Measurements from ENCODE around the gene MCTP1.

Gene MCTP1

DNA sequence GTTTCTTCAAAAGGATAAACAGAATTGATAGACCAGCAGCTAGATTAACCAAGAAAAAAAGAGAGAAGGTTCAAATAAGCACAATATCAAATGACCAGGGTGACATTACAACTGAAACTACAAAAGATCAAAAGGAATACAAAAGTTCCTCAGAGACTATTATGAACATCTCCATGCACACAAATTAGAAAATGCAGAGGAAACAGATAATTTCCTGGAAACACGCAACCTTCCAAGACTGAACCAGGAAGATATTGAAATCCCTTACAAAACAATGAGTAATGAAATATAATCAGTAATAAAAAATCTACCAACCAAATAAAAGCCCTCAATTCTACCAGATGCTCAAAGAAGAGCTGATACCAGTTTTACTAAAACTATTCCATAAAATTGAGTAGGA is 252.1 kb downstream of the MCTP1 start:
- no peaks in the 10 kb centered on the region for H3K36me3 ChIP-seq (ENCODE audit: control insufficient read depth, insufficient read depth, low read length)
- peaks cover 4% of the 10 kb centered on the region for H3K9me3 ChIP-seq (ENCODE audit: control insufficient read depth, low read length)
- DNase-seq, result no peak
- H3K4me3 ChIP-seq (ENCODE audit: insufficient read depth, low read depth, low read length, poor library complexity, severe bottlenecking), result no peak overlapping the region
- no peak overlapping the region for H3K27ac ChIP-seq (ENCODE audit: insufficient read depth, low read length, poor library complexity, severe bottlenecking)
- no peaks in the 10 kb centered on the region for H3K4me1 ChIP-seq (ENCODE audit: control insufficient read depth, insufficient read depth, low read length, poor library complexity, severe bottlenecking)
- no peaks in the 10 kb centered on the region for H3K27me3 ChIP-seq (replicated peaks; ENCODE audit: control insufficient read depth, insufficient read depth, low read length, poor library complexity, severe bottlenecking)

DNA sequence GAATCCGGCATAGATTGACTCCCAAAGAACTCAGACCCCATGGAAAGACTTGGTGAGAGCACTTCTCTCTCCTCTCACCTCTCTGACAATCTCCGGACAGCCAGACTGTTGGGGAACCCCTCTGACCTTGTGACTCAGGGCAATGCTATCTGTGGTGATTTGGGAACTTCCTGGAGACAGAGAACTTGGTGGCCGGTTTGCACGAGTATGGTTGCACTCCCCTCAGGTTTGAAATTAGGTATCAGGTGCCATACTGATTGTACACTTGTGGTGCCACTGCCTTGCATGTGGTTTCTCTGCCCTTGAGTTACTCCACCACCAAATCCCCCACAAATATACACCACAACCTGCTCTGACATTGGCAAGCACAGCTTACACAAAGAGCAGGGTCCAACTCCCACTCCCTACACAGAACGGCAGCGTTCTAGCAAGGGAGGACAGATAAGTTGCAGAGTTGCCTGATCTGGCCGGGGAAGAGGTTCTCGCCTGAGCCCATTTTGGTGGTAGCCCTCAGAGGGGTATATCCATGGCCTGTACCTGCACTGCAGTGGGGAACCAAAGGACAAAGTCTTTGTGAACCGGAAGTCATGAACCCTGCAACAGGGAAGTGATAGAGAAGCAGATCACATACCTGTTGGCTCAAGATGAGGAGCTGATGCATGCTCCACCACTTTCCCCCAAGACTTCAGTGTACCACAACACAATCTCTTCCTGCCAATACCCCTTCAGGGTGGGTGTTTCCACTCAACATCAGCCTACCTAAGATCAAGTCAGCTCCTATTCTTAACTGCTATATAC is 255.1 kb downstream of the MCTP1 start:
- no peaks in the 10 kb centered on the region for H3K4me1 ChIP-seq (ENCODE audit: control insufficient read depth, insufficient read depth, low read length, poor library complexity, severe bottlenecking)
- no peaks in the 10 kb centered on the region for H3K27me3 ChIP-seq (replicated peaks; ENCODE audit: control insufficient read depth, insufficient read depth, low read length, poor library complexity, severe bottlenecking)
- H3K9me3 ChIP-seq (ENCODE audit: control insufficient read depth, low read length), result peaks cover 4% of the 10 kb centered on the region
- H3K36me3 ChIP-seq (ENCODE audit: control insufficient read depth, insufficient read depth, low read length), result no peaks in the 10 kb centered on the region
- H3K27ac ChIP-seq (ENCODE audit: insufficient read depth, low read length, poor library complexity, severe bottlenecking), result no peak overlapping the region
- no peak overlapping the region for H3K4me3 ChIP-seq (ENCODE audit: insufficient read depth, low read depth, low read length, poor library complexity, severe bottlenecking)
- no peak for DNase-seq

DNA sequence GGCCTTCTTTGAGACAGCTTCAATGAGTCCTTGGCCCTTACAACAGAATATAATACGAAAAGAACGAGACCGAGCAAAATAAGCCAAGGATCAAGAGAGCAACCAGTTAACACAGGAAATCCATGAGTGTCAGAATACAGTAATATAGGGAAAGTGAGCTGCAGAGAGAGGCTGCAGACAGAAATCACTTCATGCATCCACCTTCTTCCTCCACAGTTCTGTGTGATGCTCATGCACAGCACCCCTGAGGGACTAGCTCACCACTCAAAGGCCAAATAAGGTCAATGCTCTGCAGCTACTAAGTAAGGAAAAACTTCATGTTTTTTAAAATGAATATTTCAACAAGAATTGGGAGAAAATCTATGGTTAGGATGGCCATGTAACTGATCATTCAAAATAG is 257.1 kb downstream of the MCTP1 start:
- no peaks in the 10 kb centered on the region for H3K27me3 ChIP-seq (replicated peaks; ENCODE audit: control insufficient read depth, insufficient read depth, low read length, poor library complexity, severe bottlenecking)
- H3K9me3 ChIP-seq (ENCODE audit: control insufficient read depth, low read length), result peaks cover 4% of the 10 kb centered on the region
- H3K4me3 ChIP-seq (ENCODE audit: insufficient read depth, low read depth, low read length, poor library complexity, severe bottlenecking), result no peak overlapping the region
- no peaks in the 10 kb centered on the region for H3K36me3 ChIP-seq (ENCODE audit: control insufficient read depth, insufficient read depth, low read length)
- no peak overlapping the region for H3K27ac ChIP-seq (ENCODE audit: insufficient read depth, low read length, poor library complexity, severe bottlenecking)
- DNase-seq, result no peak
- no peaks in the 10 kb centered on the region for H3K4me1 ChIP-seq (ENCODE audit: control insufficient read depth, insufficient read depth, low read length, poor library complexity, severe bottlenecking)

DNA sequence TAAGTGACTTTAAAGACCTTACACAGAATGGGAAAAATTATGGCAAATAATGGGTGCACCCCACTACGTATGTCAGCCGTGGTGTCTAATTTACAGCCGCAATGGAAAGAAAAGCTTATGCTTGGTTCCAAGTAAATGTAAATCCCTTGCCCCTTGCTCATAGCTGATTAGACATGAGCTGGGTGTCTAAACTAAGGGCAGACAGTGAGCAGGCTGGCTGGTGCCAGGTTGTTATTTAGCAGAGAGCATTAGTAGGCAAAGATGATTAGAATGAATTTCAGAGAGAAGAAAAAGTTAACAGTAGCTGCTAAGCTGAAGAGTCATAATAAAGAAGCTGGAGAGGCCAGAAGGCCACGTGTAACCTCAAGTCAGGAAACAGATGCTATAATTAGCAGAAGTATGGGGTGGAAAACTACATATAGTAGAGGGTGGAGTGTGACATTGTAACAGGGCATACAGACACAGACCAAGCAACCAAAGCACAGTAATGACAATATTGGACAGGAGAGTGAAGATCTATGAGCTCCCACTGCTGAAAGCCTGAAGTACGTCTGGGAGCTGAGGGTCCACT is 257.7 kb downstream of the MCTP1 start:
- Histone ChIP-seq H3K36me3 (ENCODE audit: control insufficient read depth, insufficient read depth, low read length) (no peaks in the 10 kb centered on the region), H3K9me3 (ENCODE audit: control insufficient read depth, low read length) (peaks cover 4% of the 10 kb centered on the region), H3K4me1 (ENCODE audit: control insufficient read depth, insufficient read depth, low read length, poor library complexity, severe bottlenecking) (no peaks in the 10 kb centered on the region), H3K27me3 (replicated peaks; ENCODE audit: control insufficient read depth, insufficient read depth, low read length, poor library complexity, severe bottlenecking) (no peaks in the 10 kb centered on the region), H3K27ac (ENCODE audit: insufficient read depth, low read length, poor library complexity, severe bottlenecking) (no peak overlapping the region), H3K4me3 (ENCODE audit: insufficient read depth, low read depth, low read length, poor library complexity, severe bottlenecking) (no peak overlapping the region)
- no peak for DNase-seq

DNA sequence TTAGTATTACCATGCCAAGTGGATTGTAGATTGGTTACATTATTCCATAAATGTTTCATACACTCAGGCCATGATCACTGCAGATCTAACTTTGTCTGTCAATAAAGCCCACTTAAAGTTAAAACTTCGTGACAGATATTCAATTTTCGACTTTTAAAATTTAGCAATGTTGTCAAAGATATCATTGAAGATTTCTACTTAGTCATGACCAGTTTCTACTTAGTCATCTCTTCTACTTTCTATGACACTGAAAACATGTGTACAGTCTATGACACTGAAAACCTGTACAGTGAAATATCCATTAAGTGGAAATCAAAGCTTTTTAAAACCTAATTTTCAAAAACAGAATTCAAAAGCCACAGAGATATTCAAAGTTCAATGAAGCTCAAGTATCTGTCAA is 258.2 kb downstream of the MCTP1 start:
- H3K4me3 ChIP-seq (ENCODE audit: insufficient read depth, low read depth, low read length, poor library complexity, severe bottlenecking), result no peak overlapping the region
- no peaks in the 10 kb centered on the region for H3K36me3 ChIP-seq (ENCODE audit: control insufficient read depth, insufficient read depth, low read length)
- H3K27ac ChIP-seq (ENCODE audit: insufficient read depth, low read length, poor library complexity, severe bottlenecking), result no peak overlapping the region
- no peaks in the 10 kb centered on the region for H3K4me1 ChIP-seq (ENCODE audit: control insufficient read depth, insufficient read depth, low read length, poor library complexity, severe bottlenecking)
- peaks cover 4% of the 10 kb centered on the region for H3K9me3 ChIP-seq (ENCODE audit: control insufficient read depth, low read length)
- no peaks in the 10 kb centered on the region for H3K27me3 ChIP-seq (replicated peaks; ENCODE audit: control insufficient read depth, insufficient read depth, low read length, poor library complexity, severe bottlenecking)
- no peak for DNase-seq

DNA sequence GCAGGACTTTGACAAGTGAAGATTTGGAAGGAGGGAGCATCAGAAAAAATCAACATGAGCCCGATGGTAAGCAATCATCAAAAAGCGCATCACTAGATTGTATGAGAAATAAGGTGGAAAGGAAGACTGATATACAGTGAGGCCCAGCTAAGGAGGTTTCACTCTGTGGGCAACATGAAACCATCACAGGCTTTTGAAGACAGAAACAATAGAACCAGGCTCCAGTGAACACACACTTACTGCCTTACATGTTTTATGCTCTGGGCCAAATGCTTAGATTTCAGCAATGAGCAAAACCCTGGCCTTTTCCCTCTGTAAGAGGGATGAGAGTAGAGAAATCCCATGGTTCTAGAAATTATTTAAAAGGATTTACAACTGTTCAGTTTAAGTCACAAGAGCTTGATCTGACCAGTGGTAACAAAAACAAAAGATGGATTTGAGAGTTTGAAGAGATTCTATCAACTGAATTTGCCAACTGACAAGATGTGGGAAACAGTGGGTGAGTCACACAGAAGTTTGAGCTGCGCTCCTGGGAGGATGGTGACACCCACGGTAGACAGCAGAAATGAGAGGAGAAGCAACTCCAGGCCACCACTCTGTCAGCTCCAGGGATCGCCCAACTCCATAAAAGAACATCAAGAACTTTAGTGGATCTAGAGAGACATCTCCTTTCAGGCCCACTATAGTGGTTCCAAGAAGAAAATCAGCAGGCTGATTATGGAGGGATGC is 261.8 kb downstream of the MCTP1 start:
- Histone ChIP-seq H3K4me1 (ENCODE audit: control insufficient read depth, insufficient read depth, low read length, poor library complexity, severe bottlenecking) (no peaks in the 10 kb centered on the region), H3K27ac (ENCODE audit: insufficient read depth, low read length, poor library complexity, severe bottlenecking) (no peak overlapping the region), H3K9me3 (ENCODE audit: control insufficient read depth, low read length) (no peaks in the 10 kb centered on the region), H3K27me3 (replicated peaks; ENCODE audit: control insufficient read depth, insufficient read depth, low read length, poor library complexity, severe bottlenecking) (no peaks in the 10 kb centered on the region), H3K4me3 (ENCODE audit: insufficient read depth, low read depth, low read length, poor library complexity, severe bottlenecking) (no peak overlapping the region), H3K36me3 (ENCODE audit: control insufficient read depth, insufficient read depth, low read length) (no peaks in the 10 kb centered on the region)
- DNase-seq, result no peak

DNA sequence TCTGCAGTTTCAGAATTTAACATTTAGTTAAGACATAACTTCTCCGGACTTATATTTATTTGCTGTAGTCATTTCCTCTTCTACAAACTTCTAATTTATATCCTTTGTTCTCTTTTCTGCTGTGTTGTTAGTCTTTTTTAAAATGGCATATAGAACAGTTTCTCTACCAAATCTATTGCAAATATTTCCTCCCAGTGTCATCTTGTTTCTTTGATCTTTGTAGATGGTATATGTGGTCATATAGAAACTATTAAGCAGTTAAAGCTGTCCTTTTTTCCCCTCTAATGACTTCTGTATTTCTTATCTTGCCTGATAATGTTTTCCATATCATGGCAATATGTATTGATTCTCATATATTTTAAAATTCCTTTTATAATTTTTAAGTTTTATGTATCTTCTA is 264.5 kb downstream of the MCTP1 start:
- Histone ChIP-seq H3K4me3 (ENCODE audit: insufficient read depth, low read depth, low read length, poor library complexity, severe bottlenecking) (no peak overlapping the region), H3K36me3 (ENCODE audit: control insufficient read depth, insufficient read depth, low read length) (no peaks in the 10 kb centered on the region), H3K27me3 (replicated peaks; ENCODE audit: control insufficient read depth, insufficient read depth, low read length, poor library complexity, severe bottlenecking) (no peaks in the 10 kb centered on the region), H3K27ac (ENCODE audit: insufficient read depth, low read length, poor library complexity, severe bottlenecking) (no peak overlapping the region), H3K9me3 (ENCODE audit: control insufficient read depth, low read length) (no peaks in the 10 kb centered on the region), H3K4me1 (ENCODE audit: control insufficient read depth, insufficient read depth, low read length, poor library complexity, severe bottlenecking) (no peaks in the 10 kb centered on the region)
- no peak for DNase-seq

DNA sequence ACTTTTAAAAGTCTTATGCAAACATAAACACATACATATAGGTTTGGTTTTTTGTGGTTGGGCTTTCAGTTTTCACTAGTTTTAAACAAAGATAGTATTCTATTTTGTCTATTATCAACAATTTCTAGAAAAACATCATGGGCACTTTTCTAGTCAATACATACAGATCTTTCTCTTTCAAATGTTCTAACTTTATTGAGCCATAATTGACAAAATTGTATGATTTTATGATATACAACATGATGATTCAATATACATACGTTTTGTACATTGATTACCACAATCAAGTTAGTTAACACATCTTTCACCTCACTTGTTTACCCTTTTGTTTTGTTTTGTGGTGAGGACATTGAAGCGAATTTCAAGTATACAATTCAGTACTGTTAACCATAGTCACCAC is 265.9 kb downstream of the MCTP1 start:
- Histone ChIP-seq H3K27me3 (replicated peaks; ENCODE audit: control insufficient read depth, insufficient read depth, low read length, poor library complexity, severe bottlenecking) (no peaks in the 10 kb centered on the region), H3K4me3 (ENCODE audit: insufficient read depth, low read depth, low read length, poor library complexity, severe bottlenecking) (no peak overlapping the region), H3K36me3 (ENCODE audit: control insufficient read depth, insufficient read depth, low read length) (no peaks in the 10 kb centered on the region), H3K4me1 (ENCODE audit: control insufficient read depth, insufficient read depth, low read length, poor library complexity, severe bottlenecking) (no peaks in the 10 kb centered on the region), H3K9me3 (ENCODE audit: control insufficient read depth, low read length) (no peaks in the 10 kb centered on the region), H3K27ac (ENCODE audit: insufficient read depth, low read length, poor library complexity, severe bottlenecking) (no peak overlapping the region)
- no peak for DNase-seq

DNA sequence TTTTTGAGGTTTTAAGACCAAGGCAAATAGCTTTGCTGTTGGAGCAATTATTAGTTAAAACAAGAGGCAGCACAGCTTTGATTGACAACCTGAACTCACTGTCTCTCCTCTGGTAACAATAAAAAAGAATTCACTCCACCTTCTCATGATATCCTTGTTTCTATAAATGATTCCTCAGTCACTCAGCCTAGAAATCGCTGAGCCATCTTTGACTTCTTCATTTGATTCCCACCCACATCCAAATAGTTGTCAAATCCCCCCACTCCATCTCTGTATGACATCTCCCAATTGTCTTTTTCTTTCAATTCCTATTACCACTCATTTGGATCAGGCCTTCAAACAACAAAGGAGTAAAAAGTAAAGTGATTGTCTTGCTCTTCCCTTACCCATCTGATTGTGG is 266.4 kb downstream of the MCTP1 start:
- Histone ChIP-seq H3K4me3 (ENCODE audit: insufficient read depth, low read depth, low read length, poor library complexity, severe bottlenecking) (no peak overlapping the region), H3K4me1 (ENCODE audit: control insufficient read depth, insufficient read depth, low read length, poor library complexity, severe bottlenecking) (no peaks in the 10 kb centered on the region)
- no peak for DNase-seq

DNA sequence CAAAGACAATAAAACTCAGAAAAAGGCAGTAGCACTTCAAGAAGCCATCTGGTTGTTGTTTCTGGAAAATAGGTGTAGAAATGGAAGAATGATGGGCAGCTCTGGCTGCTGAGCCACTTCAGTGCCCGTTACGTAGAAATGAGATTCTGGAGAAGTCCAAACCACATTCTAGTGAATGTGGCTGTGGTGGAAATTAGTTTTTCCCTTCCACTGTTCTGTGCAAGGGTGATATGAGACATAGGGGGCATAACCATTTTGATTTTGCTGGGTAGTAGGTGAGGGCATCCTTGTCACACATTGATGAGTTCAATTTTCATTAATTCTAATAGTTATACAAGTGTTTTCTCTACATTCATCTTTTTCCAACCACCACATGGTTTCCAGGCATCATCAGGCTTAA is 275.1 kb downstream of the MCTP1 start:
- H3K27ac ChIP-seq (ENCODE audit: insufficient read depth, low read length, poor library complexity, severe bottlenecking), result no peak overlapping the region
- no peaks in the 10 kb centered on the region for H3K36me3 ChIP-seq (ENCODE audit: control insufficient read depth, insufficient read depth, low read length)
- DNase-seq, result no peak
- H3K4me1 ChIP-seq (ENCODE audit: control insufficient read depth, insufficient read depth, low read length, poor library complexity, severe bottlenecking), result no peaks in the 10 kb centered on the region
- H3K27me3 ChIP-seq (replicated peaks; ENCODE audit: control insufficient read depth, insufficient read depth, low read length, poor library complexity, severe bottlenecking), result no peaks in the 10 kb centered on the region
- H3K9me3 ChIP-seq (ENCODE audit: control insufficient read depth, low read length), result no peaks in the 10 kb centered on the region
- no peak overlapping the region for H3K4me3 ChIP-seq (ENCODE audit: insufficient read depth, low read depth, low read length, poor library complexity, severe bottlenecking)

More for the DNA sequence above, 266.4 kb downstream of the MCTP1 start:
- Histone ChIP-seq H3K27ac (ENCODE audit: insufficient read depth, low read length, poor library complexity, severe bottlenecking) (no peak overlapping the region), H3K36me3 (ENCODE audit: control insufficient read depth, insufficient read depth, low read length) (no peaks in the 10 kb centered on the region), H3K9me3 (ENCODE audit: control insufficient read depth, low read length) (no peaks in the 10 kb centered on the region), H3K27me3 (replicated peaks; ENCODE audit: control insufficient read depth, insufficient read depth, low read length, poor library complexity, severe bottlenecking) (no peaks in the 10 kb centered on the region)

Measured in effector memory CD4-positive, alpha-beta T cell (primary cell).